22Rv1 (cell line): ENCODE data around the gene OVOL1.

ENCODE experiments used
- CTCF ChIP-seq: fragments of 450-650 bp; IDR thresholded peaks from 2 replicates; pipeline ENCODE4 v1.5.1; 2017; ENCODE audit warnings: mild to moderate bottlenecking
- ZFX ChIP-seq: fragments of 450-650 bp; IDR thresholded peaks from 2 replicates; pipeline ENCODE4 v1.6.1; 2017; ENCODE audit warnings: antibody characterized with exemption, borderline replicate concordance

- TF ChIP-seq CTCF, result no peak
- TF ChIP-seq ZFX, result no peak
Observed at GRCh38 chr11:65844231-65844872, 57.5 kb downstream of the OVOL1 start.
